Neural progenitor cell (in vitro differentiated cells): ENCODE measurements around the gene TENT4A. TPM values are rescaled to one million over a fixed set of nuclear protein-coding genes. Genes with fewer than 3 reads are reported as not detected.
A peak's percentile ranks its signal among the peaks of the same experiment; 100 is the strongest.

Experiments
- DNase-seq: peaks from one replicate; pipeline ENCODE4 v3.0.0-alpha.2; 2016; ENCODE audit warnings: low spot score
- H2AFZ ChIP-seq: fragments of 200-600 bp; sonication (generic); replicated peaks from 2 replicates; pipeline ENCODE4 v1.6.1; 2016; ENCODE audit warnings: antibody characterized with exemption
- H3F3A ChIP-seq: fragments of 200-600 bp; sonication (generic); 2 replicates; pipeline ENCODE4 v1.6.1; 2016; ENCODE audit warnings: antibody characterized with exemption, low read depth
- H3K27ac ChIP-seq: fragments of 200-600 bp; sonication (generic); 2 replicates; pipeline ENCODE4 v1.5.1; 2016; ENCODE audit warnings: mild to moderate bottlenecking
- H3K27me3 ChIP-seq: fragments of 200-600 bp; sonication (generic); 2 replicates; pipeline ENCODE4 v1.6.1; 2016; ENCODE audit warnings: mild to moderate bottlenecking, moderate library complexity
- H3K36me3 ChIP-seq: fragments of 200-600 bp; sonication (generic); 2 replicates; pipeline ENCODE4 v1.5.1; 2016
- H3K4me1 ChIP-seq: fragments of 200-600 bp; sonication (generic); 2 replicates; pipeline ENCODE4 v1.6.1; 2016; ENCODE audit warnings: mixed run types
- H3K4me2 ChIP-seq: fragments of 200-600 bp; sonication (generic); 2 replicates; pipeline ENCODE4 v1.6.1; 2016
- H3K4me3 ChIP-seq: fragments of 200-600 bp; sonication (generic); 2 replicates; pipeline ENCODE4 v1.5.1; 2016
- H3K79me2 ChIP-seq: fragments of 200-600 bp; sonication (generic); 2 replicates; pipeline ENCODE4 v1.6.1; 2016; ENCODE audit warnings: low read depth
- H3K9ac ChIP-seq: fragments of 200-600 bp; sonication (generic); 2 replicates; pipeline ENCODE4 v1.6.1; 2016
- H3K9me3 ChIP-seq: fragments of 200-600 bp; sonication (generic); 2 replicates; pipeline ENCODE4 v1.5.1; 2016; ENCODE audit warnings: low read depth
- H4K20me1 ChIP-seq: fragments of 200-600 bp; sonication (generic); 2 replicates; pipeline ENCODE4 v1.6.1; 2016; ENCODE audit warnings: low read depth
- H3K27ac Mint-ChIP-seq: 3 replicates; pipeline ENCODE4 v1.8.0; 2021; ENCODE audit warnings: mixed read lengths
- H3K27me3 Mint-ChIP-seq: 2 replicates; pipeline ENCODE4 v1.8.0; 2022; ENCODE audit warnings: low read depth, mild to moderate bottlenecking, inconsistent platforms, moderate library complexity, mixed read lengths; ENCODE audit not compliant: insufficient read depth
- H3K36me3 Mint-ChIP-seq: 3 replicates; pipeline ENCODE4 v1.8.0; 2021; ENCODE audit warnings: mixed read lengths
- H3K4me1 Mint-ChIP-seq: 3 replicates; pipeline ENCODE4 v1.8.0; 2021; ENCODE audit warnings: mixed read lengths
- H3K4me3 Mint-ChIP-seq: 3 replicates; pipeline ENCODE4 v1.8.0; 2021; ENCODE audit warnings: mild to moderate bottlenecking, moderate library complexity, mixed read lengths
- H3K9me3 Mint-ChIP-seq: 3 replicates; pipeline ENCODE4 v1.8.0; 2020; ENCODE audit warnings: mixed read lengths
- EZH2 ChIP-seq: fragments of 200-600 bp; sonication (generic); IDR thresholded peaks from 2 replicates; pipeline ENCODE4 v1.6.1; 2017; ENCODE audit warnings: antibody characterized with exemption, mild to moderate bottlenecking, moderate library complexity
- EZH2phosphoT487 ChIP-seq: fragments of 200-600 bp; sonication (generic); IDR thresholded peaks from 2 replicates; pipeline ENCODE4 v1.6.1; 2017; ENCODE audit warnings: antibody characterized with exemption
- total RNA-seq: library from RNA; depleted of rRNA; stranded (reverse); fragments of >200 nt; gene quantifications from 2 replicates; pipeline ENCODE4 v1.2.3, GENCODE V29; 2015; ENCODE audit warnings: low replicate concordance
- TF ChIP-seq, protein P1 (sequence below): fragments of 200-600 bp; sonication (generic); IDR thresholded peaks from 2 replicates; pipeline ENCODE4 v1.5.1; 2017; ENCODE audit warnings: antibody characterized with exemption, mild to moderate bottlenecking

Gene TENT4A
- total RNA-seq, 1 donor from 2014 or later: 20.9 TPM

DNA sequence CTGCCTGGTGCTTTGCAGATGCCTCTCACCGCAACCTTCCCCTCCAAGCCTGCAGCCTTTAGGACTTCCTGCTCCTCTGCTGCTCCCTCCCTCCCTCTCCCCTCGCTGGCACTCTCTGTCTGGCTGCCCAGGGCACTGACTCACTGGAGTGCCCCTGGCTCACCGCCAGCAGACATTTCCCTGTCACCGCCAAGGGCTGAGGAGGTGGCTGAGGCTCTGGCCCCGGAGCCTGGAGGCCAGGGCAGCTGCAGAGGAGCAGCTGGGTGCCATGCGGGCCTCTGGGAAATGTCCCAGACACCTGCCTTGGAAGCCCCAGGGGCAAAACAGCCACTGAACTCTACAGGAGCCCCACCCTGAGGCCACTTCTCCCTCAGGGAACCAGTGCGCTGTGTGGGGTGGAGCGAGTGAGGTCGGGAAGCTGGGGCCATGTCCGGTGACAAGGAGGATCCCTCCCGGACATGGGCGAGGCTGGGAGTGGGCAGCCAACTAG is 53.4 kb downstream of the TENT4A start:
- no peak for DNase-seq
- H3K27me3 ChIP-seq: no peaks in the 10 kb centered on the region
- Mint-ChIP-seq H3K4me1 (peaks cover 6% of the 10 kb centered on the region), H3K36me3 (peaks cover 2% of the 10 kb centered on the region), H3K27ac (no peak overlapping the region), H3K27me3 (peaks cover 8% of the 10 kb centered on the region), H3K9me3 (no peaks in the 10 kb centered on the region), H3K4me3 (no peak overlapping the region)
- H3K4me1 ChIP-seq: no peaks in the 10 kb centered on the region
- H3K4me3 ChIP-seq: no peak overlapping the region
- H3K9me3 ChIP-seq: no peaks in the 10 kb centered on the region
- no peak overlapping the region for H3K9ac ChIP-seq
- H4K20me1 ChIP-seq: no peaks in the 10 kb centered on the region
- H3K27ac ChIP-seq: no peak overlapping the region
- H3K79me2 ChIP-seq: no peaks in the 10 kb centered on the region
- no peak overlapping the region for H3K4me2 ChIP-seq
- TF ChIP-seq, protein P1, sequence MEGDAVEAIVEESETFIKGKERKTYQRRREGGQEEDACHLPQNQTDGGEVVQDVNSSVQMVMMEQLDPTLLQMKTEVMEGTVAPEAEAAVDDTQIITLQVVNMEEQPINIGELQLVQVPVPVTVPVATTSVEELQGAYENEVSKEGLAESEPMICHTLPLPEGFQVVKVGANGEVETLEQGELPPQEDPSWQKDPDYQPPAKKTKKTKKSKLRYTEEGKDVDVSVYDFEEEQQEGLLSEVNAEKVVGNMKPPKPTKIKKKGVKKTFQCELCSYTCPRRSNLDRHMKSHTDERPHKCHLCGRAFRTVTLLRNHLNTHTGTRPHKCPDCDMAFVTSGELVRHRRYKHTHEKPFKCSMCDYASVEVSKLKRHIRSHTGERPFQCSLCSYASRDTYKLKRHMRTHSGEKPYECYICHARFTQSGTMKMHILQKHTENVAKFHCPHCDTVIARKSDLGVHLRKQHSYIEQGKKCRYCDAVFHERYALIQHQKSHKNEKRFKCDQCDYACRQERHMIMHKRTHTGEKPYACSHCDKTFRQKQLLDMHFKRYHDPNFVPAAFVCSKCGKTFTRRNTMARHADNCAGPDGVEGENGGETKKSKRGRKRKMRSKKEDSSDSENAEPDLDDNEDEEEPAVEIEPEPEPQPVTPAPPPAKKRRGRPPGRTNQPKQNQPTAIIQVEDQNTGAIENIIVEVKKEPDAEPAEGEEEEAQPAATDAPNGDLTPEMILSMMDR: no peak
- TF ChIP-seq EZH2 (no peak), EZH2phosphoT487 (no peak)
- H3F3A ChIP-seq: no peaks in the 10 kb centered on the region
- H2AFZ ChIP-seq: no peak overlapping the region
- no peaks in the 10 kb centered on the region for H3K36me3 ChIP-seq

DNA sequence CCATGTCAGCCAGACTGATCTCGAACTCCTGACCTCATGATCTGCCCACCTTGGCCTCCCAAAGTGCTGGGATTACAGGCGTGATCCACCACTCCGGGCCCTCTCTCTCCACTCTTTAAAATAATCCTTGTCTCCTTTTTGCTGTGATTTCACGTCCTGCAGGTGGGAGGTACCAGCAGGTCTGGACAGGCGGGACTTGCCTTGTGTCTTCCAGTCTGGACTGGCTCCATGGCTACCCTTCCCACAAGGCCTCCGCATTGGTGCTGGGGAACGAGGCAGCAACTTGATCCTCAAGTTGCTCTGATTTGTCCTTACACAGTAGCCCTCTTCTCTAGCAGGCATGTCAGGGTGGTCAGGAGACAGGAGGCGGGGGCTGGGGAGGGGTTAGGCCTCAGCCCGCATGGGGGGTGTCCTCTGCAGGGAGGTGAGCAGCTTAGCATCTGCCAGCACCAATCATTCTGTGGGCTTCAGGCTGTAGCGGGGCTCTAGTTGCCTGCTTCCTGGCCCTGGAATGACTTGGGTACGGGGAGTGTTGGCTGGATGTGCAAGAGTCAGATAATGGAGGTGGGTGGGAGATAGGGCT is 54.3 kb downstream of the TENT4A start:
- Histone ChIP-seq H4K20me1 (no peaks in the 10 kb centered on the region), H3K4me1 (no peaks in the 10 kb centered on the region), H3K9ac (no peak overlapping the region), H3F3A (no peaks in the 10 kb centered on the region), H3K27ac (no peak overlapping the region), H3K27me3 (no peaks in the 10 kb centered on the region), H3K9me3 (no peaks in the 10 kb centered on the region), H3K4me3 (no peak overlapping the region), H3K79me2 (no peaks in the 10 kb centered on the region), H3K36me3 (no peaks in the 10 kb centered on the region), H2AFZ (no peak overlapping the region), H3K4me2 (no peak overlapping the region)
- H3K27ac Mint-ChIP-seq: no peak overlapping the region
- peaks cover 6% of the 10 kb centered on the region for H3K4me1 Mint-ChIP-seq
- DNase-seq: no peak
- no peak overlapping the region for H3K4me3 Mint-ChIP-seq
- peaks cover 8% of the 10 kb centered on the region for H3K27me3 Mint-ChIP-seq
- TF ChIP-seq, protein P1: no peak
- TF ChIP-seq EZH2phosphoT487: no peak
- no peak for TF ChIP-seq EZH2
- no peaks in the 10 kb centered on the region for H3K9me3 Mint-ChIP-seq
- H3K36me3 Mint-ChIP-seq: peaks cover 2% of the 10 kb centered on the region

DNA sequence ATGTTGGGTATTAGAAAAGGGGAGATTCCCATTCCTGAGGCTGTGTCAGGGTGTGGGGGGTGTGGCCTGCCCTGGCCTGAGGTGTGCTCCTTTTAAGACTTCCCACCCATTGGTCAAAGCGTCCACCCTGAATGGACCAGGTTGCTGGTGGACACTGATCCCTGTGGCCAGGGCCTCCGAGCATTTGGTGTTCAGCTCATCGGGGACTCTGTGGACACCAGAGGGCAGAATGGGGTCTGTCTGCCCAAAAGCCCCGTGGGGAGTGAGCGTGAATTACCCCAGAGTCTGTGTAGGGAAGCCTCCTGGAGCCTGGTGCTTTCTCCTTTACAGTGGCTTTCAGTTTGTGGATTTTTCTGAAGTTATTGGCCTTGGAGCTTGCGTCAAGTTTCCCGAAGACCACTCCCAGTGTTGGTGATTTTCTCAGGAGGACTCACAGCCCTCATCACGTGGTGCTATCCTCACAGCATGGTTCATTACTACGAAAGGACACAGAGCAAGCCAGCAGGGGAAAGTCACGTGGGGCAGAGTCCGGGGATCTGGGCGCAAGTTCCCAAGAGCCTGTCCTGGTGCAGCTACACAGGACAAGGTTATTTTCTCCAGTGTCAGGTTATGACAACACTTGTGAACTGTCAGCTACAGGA is 55.5 kb downstream of the TENT4A start:
- no peaks in the 10 kb centered on the region for H3K4me1 ChIP-seq
- no peaks in the 10 kb centered on the region for H3K9me3 ChIP-seq
- no peaks in the 10 kb centered on the region for H4K20me1 ChIP-seq
- TF ChIP-seq, protein P1: peak; percentile 24
- TF ChIP-seq EZH2phosphoT487: no peak
- no peak overlapping the region for H3K4me2 ChIP-seq
- H3K27me3 ChIP-seq: no peaks in the 10 kb centered on the region
- no peak overlapping the region for H2AFZ ChIP-seq
- H3K4me3 ChIP-seq: no peak overlapping the region
- Mint-ChIP-seq H3K4me3 (no peak overlapping the region), H3K4me1 (peaks cover 6% of the 10 kb centered on the region), H3K9me3 (no peaks in the 10 kb centered on the region), H3K27me3 (peaks cover 8% of the 10 kb centered on the region), H3K27ac (no peak overlapping the region), H3K36me3 (peaks cover 2% of the 10 kb centered on the region)
- no peaks in the 10 kb centered on the region for H3K36me3 ChIP-seq
- peak; percentile 20 for DNase-seq
- no peak overlapping the region for H3K9ac ChIP-seq
- no peaks in the 10 kb centered on the region for H3K79me2 ChIP-seq
- H3K27ac ChIP-seq: no peak overlapping the region
- H3F3A ChIP-seq: no peaks in the 10 kb centered on the region
